ENCODE results near the gene GOSR1.

GRCh38 chr17:30429155-30429554 lies 48.1 kb upstream of the GOSR1 start:
- TF ChIP-seq, protein P1, sequence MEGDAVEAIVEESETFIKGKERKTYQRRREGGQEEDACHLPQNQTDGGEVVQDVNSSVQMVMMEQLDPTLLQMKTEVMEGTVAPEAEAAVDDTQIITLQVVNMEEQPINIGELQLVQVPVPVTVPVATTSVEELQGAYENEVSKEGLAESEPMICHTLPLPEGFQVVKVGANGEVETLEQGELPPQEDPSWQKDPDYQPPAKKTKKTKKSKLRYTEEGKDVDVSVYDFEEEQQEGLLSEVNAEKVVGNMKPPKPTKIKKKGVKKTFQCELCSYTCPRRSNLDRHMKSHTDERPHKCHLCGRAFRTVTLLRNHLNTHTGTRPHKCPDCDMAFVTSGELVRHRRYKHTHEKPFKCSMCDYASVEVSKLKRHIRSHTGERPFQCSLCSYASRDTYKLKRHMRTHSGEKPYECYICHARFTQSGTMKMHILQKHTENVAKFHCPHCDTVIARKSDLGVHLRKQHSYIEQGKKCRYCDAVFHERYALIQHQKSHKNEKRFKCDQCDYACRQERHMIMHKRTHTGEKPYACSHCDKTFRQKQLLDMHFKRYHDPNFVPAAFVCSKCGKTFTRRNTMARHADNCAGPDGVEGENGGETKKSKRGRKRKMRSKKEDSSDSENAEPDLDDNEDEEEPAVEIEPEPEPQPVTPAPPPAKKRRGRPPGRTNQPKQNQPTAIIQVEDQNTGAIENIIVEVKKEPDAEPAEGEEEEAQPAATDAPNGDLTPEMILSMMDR (IDR thresholded peaks at IDR 0.05), result no peak
- no peak for TF ChIP-seq POLR2A (IDR thresholded peaks at IDR 0.05)
